HG03039 (cell line): ENCODE data around the gene LRRIQ3.
"Not testable (repeated sequence)": the region's sequence is repeated elsewhere in the genome, so short reads cannot be mapped to it uniquely, and the experiment has no call there.

Experiments used
- ATAC-seq: cut with Tn5 transposase; IDR thresholded peaks from one replicate; pipeline ENCODE4 v1.9.1; 2021; ENCODE audit warnings: mild to moderate bottlenecking, moderate library complexity; ENCODE audit not compliant: unreplicated experiment

The LRRIQ3 gene, protein sequence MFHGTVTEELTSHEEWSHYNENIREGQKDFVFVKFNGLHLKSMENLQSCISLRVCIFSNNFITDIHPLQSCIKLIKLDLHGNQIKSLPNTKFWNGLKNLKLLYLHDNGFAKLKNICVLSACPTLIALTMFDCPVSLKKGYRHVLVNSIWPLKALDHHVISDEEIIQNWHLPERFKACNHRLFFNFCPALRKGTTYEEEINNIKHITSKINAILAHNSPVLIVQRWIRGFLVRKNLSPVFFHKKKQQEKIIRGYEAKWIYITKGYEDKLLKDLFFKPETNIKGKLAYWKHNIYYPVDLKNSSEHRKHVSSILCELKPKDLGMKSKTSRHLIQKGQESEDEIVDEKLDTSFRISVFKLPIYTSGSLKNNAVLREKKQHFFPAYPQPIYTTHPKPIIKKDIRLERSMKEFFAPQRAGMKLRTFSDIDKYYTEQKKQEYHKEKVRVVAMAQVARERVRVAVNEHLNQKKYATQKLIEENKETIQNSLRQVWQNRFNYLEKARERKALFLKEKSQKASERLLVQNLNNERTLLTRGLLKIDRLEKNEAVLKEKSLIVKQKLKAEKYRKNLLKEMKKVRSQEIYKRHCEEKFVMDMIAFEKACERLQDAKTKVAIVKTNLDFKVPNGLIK

GRCh38 chr1:74197657-74198552 lies at the start of gene LRRIQ3, which contains the start of gene FPGT:
LRRIQ3 (minus strand) TSS chr1:74198176; CDS start chr1:74183684, 14,492 bp downstream.
FPGT (plus strand) TSS chr1:74198242; CDS start chr1:74198279, 37 bp downstream.
- peak; percentile 94 for ATAC-seq

- no peak for ATAC-seq
Observed at GRCh38 chr1:74246315-74246714, 48.3 kb upstream of the LRRIQ3 start.

DNA sequence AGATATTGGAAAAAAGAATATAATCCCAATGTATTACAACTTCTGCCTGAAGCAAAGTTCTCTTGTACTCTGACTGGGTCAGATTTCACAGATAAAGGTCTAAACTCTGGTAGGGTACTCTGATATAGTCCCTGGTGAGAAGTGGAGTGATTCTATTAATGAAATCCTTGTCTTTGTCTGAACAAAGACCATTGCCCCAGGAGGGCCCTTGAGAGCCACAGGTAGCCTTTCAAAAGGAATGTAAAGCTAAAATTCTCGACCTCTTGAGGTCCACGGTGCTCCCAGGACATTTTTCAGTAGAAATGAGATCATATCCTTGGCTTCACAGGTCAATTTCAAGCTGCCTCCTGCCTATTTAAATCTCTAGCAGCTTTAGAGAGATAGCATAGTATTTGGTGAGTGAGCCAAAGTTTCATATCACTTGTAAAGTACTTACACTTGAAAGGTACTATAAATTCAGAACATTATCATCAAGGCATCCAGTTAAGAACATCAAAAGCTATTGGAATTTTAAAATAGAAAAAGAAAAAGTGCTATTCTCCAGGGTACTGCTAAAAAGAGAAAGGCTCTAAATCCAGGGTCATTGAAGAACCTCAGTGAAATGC lies 47.3 kb upstream of the LRRIQ3 start:
- no peak for ATAC-seq

- no peak for ATAC-seq
Observed at GRCh38 chr1:74237787-74238186, 39.8 kb upstream of the LRRIQ3 start.

DNA sequence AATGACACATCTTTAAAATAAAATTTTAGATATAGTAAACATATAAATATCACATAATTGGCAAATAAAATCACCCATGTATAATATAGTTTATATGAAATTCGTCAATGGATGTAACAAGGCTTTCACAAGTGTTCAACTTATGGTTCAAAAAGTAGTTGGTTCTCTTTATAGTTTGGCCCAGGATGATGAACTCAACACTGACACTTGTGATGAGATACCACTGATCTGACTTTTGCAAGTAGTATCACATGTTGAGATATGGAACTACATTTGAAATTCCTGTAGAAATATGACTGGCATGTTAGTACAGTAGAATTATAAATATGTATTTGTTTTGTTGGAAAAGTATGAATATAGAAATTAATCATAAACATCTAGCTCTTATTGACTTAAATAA lies 39.1 kb upstream of the LRRIQ3 start:
- ATAC-seq: no peak

DNA sequence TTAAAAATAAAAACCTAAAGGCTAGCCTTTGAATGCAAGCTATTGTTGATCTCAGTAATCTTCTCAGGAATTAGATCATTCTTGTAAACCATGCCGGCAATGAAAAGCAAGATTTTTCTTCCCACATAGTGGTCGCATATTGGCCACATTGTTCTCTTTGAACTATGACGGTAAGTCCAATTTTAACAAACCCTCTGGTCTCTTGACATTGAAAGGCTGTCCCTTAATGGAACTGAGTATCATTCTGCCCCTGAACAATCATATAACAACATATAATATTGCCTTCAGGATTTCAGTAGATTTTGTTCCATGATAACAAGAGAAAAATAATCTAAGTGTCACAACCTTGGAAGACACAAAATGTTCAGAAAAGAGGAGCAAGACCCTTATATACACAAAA lies 38.5 kb upstream of the LRRIQ3 start:
- ATAC-seq: no peak

- no peak for ATAC-seq
Observed at GRCh38 chr1:74235153-74235552, 37.2 kb upstream of the LRRIQ3 start, which contains the start of gene TNNI3K. TNNI3K (plus strand) TSS chr1:74235387; CDS start chr1:74235452, 65 bp downstream.

DNA sequence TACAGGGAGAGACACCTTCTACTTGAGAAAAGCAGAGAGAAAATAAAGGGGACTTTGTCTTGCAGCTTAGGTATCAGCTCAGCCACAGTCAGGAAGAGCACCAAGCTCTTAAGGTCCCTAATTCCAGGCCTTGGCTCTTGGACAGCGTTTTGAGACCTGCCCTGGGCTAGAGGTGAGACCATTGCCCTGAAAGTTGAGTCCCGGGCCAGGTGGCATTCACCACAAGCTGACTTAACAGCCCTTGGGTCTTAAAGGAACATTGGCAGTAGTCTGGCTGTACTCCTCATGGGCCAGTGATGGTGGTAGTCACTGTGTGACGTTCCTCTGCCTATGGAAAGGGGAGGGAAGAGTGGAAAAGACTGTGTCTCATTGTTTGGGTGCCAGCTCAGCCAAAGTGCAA lies 25.5 kb upstream of the LRRIQ3 start:
- ATAC-seq: no peak

GRCh38 chr1:74222701-74223100 lies 24.7 kb upstream of the LRRIQ3 start:
- ATAC-seq: no peak

GRCh38 chr1:74215229-74215628 lies 17.3 kb upstream of the LRRIQ3 start:
- ATAC-seq: no peak

- no peak for ATAC-seq
Observed at GRCh38 chr1:74205266-74205665, 7.3 kb upstream of the LRRIQ3 start.

DNA sequence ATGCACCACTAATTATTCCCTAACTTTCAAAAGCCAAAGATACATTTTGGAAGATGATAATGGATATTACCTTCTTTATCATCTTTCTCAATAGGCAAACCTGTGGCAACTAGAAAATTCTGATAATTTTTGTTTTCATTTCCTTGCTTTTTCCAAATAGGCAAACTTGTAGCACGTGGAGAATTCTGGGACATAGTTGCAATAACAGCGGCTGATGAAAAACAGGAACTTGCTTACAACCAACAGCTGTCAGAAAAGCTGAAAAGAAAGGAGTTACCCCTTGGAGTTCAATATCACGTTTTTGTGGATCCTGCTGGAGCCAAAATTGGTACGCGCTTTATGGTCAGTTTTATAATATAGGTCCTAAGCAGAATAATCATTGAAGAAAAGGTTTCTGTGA lies 1.5 kb upstream of the LRRIQ3 start:
- ATAC-seq: no peak

DNA sequence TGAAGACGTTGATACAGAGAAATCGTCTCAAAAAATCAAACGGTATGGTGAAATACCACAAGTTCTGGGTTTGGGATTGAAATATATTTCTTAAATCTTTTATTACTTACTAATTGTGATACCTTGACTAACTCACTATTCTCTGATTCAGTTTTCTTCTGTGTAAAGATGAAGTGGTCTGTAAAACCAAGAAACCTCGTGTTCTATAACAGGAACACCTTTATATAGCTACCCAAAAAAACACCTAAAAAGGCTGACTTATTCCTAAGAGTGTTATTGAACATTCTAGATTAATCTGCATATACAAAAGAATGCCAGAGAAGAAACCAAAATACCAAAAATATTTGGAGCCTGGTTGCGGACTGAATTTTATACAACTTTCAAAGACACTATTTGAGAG lies 721 bp downstream of the LRRIQ3 start:
- no peak for ATAC-seq

- no peak for ATAC-seq
Observed at GRCh38 chr1:74195339-74195738, 2.6 kb downstream of the LRRIQ3 start.

DNA sequence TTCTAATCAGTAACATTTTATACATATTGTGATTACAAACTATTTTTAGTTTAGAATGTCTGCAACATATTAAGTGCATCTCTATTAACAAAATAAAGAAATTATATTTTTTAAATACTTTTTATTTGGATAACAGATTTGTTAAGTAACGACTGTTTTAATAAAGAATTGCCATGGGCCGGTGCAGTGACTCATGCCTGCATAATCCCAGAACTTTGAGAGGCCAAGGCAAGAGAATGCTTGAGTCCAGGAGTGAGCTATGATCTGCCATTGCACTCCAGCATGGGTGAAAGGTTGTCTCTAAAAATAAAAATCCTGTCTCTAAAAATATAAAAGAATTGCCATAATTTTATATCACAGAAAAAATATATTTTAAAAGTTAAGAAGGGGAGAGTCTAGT lies 4.1 kb downstream of the LRRIQ3 start:
- ATAC-seq: no peak

GRCh38 chr1:74180490-74180889 lies 17.5 kb downstream of the LRRIQ3 start:
- ATAC-seq: no peak

DNA sequence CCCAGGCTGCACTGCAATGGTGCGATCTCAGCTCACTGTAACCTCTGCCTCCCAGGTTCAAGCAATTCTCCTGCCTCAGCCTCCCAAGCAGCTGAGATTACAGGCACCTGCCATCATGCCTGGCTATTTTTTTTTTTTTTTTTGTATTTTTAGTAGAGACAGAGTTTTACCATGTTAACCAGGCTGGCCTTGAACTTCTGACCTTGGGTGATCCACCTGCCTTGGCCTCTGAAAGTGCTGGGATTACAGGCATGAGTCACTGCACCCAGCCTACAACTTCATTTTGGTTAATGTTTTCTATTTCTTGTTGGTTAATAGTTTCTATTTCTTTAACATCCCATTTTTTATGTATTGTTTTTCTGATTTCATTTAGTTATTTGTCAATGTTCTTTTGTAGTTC lies 23.6 kb downstream of the LRRIQ3 start:
- not testable (repeated sequence) for ATAC-seq

GRCh38 chr1:74162333-74162732 lies 35.6 kb downstream of the LRRIQ3 start:
- no peak for ATAC-seq

DNA sequence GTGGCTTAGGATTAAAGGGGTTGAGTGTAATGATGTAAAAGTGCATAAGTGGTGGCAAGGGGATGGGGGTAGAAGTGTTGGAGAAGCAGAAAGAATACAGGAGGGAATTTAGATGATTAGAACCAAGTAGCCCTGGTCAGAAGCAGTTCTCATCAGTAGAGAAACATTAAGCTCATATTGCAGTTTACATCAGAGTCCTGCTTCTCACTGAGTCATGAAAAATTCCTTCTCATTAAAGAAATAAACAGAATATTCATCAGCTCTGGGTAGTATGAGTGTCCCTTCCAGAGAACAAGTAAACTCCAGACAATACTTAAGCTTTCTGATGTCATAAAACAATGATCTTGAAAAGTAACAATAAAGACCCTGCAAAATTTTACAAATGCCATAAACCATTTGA lies 36.5 kb downstream of the LRRIQ3 start:
- no peak for ATAC-seq

GRCh38 chr1:74160046-74160445 lies 37.9 kb downstream of the LRRIQ3 start:
- ATAC-seq: no peak

- ATAC-seq: no peak
Observed at GRCh38 chr1:74145086-74145485, 52.9 kb downstream of the LRRIQ3 start.
